Smooth muscle cell (in vitro differentiated cells): ENCODE results near the gene OIT3. TPM values are rescaled to one million over a fixed set of nuclear protein-coding genes. Genes with fewer than 3 reads are reported as not detected.

ENCODE experiments used
- DNase-seq: peaks from one replicate; lab custom pipeline; 2025; ENCODE audit not compliant: unreplicated experiment; lab: John Stamatoyannopoulos, UW
- H2AFZ ChIP-seq: fragments of 200-600 bp; sonication (generic); 2 replicates; pipeline ENCODE4 v1.6.0; 2016; ENCODE audit warnings: antibody characterized with exemption, low read depth, mild to moderate bottlenecking
- H3F3A ChIP-seq: fragments of 200-600 bp; sonication (generic); 2 replicates; pipeline ENCODE4 v1.6.0; 2017; ENCODE audit warnings: antibody characterized with exemption, low read depth
- H3K27ac ChIP-seq: fragments of 200-600 bp; sonication (generic); 2 replicates; pipeline ENCODE4 v1.5.1; 2016; ENCODE audit warnings: low read depth, mild to moderate bottlenecking
- H3K27me3 ChIP-seq: fragments of 200-600 bp; sonication (generic); 2 replicates; pipeline ENCODE4 v1.6.1; 2016; ENCODE audit warnings: low read depth, mild to moderate bottlenecking
- H3K36me3 ChIP-seq: fragments of 200-600 bp; sonication (generic); 2 replicates; pipeline ENCODE4 v1.5.1; 2016; ENCODE audit warnings: low read depth
- H3K4me1 ChIP-seq: fragments of 200-600 bp; sonication (generic); 2 replicates; pipeline ENCODE4 v1.5.1; 2016; ENCODE audit warnings: low read depth
- H3K4me2 ChIP-seq: fragments of 200-600 bp; sonication (generic); 2 replicates; pipeline ENCODE4 v1.6.0; 2016; ENCODE audit warnings: mild to moderate bottlenecking
- H3K4me3 ChIP-seq: fragments of 200-600 bp; sonication (generic); 2 replicates; pipeline ENCODE4 v1.5.1; 2016; ENCODE audit warnings: mild to moderate bottlenecking
- H3K79me2 ChIP-seq: fragments of 200-600 bp; sonication (generic); 2 replicates; pipeline ENCODE4 v1.6.0; 2016; ENCODE audit warnings: low read depth, mild to moderate bottlenecking
- H3K9ac ChIP-seq: fragments of 200-600 bp; sonication (generic); 2 replicates; pipeline ENCODE4 v1.6.0; 2016; ENCODE audit warnings: low read depth
- H3K9me3 ChIP-seq: fragments of 200-600 bp; sonication (generic); replicated peaks from 2 replicates; pipeline ENCODE4 v1.5.1; 2016; ENCODE audit warnings: low read depth
- H4K20me1 ChIP-seq: fragments of 200-600 bp; sonication (generic); 2 replicates; pipeline ENCODE4 v1.6.0; 2016; ENCODE audit warnings: low read depth
- WGBS: methylation state at CpG from one replicate; pipeline ENCODE4 v1.1.7; 2016; ENCODE audit warnings: low lambda C conversion rate; 5-methylcytosine and 5-hydroxymethylcytosine counted together
- polyA plus RNA-seq: library from polyadenylated mRNA; unstranded; fragments of >200 nt; fragmentation: Nextera tagmentation; extraction: Ambion mirVana; gene quantifications from 2 replicates; pipeline ENCODE4 v1.2.1, GENCODE V29; 2016
- total RNA-seq: library from RNA; depleted of rRNA; stranded (reverse); fragments of >200 nt; gene quantifications from 2 replicates; pipeline ENCODE4 v1.2.3, GENCODE V29; 2014
- TF ChIP-seq, protein P1 (sequence below): fragments of 200-600 bp; sonication (generic); IDR thresholded peaks from 2 replicates; pipeline ENCODE4 v1.5.1; 2017; ENCODE audit warnings: borderline replicate concordance, mild to moderate bottlenecking, antibody characterized with exemption; ENCODE audit not compliant: insufficient read depth, poor library complexity, severe bottlenecking

OIT3 gene
- total and polyA plus RNA-seq, 2 experiments from 2014 or later, result 0.08 TPM; not detected in 1

DNA sequence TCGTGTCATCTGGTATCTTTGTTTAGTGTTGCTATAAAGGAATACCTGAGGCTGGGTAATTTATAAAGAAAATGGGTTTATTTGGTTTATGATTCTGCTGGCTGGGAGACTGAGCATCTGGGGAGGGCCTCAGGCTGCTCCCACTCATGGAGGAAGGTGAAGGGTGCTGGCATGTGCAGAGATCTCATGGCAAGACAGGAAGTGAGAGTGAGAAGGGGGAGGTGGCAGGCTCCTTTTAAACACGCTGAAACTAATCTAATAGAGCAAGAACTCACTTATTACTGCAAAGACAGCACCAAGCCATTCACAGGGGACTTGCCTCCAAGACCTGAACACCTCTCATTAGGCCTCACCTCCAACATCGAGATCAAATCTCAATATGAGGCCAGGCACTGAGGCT, 11.3 kb downstream of the OIT3 start:
- no peaks in the 10 kb centered on the region for H3F3A ChIP-seq
- H3K9me3 ChIP-seq, result no peaks in the 10 kb centered on the region
- no peak overlapping the region for H3K4me2 ChIP-seq
- no peak for DNase-seq
- H3K79me2 ChIP-seq, result no peaks in the 10 kb centered on the region
- H3K36me3 ChIP-seq, result no peaks in the 10 kb centered on the region
- H3K27me3 ChIP-seq, result no peaks in the 10 kb centered on the region
- H3K4me3 ChIP-seq, result no peak overlapping the region
- no peaks in the 10 kb centered on the region for H4K20me1 ChIP-seq
- no peak overlapping the region for H2AFZ ChIP-seq
- no peak overlapping the region for H3K9ac ChIP-seq
- no peaks in the 10 kb centered on the region for H3K4me1 ChIP-seq
- H3K27ac ChIP-seq, result no peak overlapping the region
- WGBS, result 87% methylated on average over 3 of the region's 3 CpGs
- TF ChIP-seq, protein P1, sequence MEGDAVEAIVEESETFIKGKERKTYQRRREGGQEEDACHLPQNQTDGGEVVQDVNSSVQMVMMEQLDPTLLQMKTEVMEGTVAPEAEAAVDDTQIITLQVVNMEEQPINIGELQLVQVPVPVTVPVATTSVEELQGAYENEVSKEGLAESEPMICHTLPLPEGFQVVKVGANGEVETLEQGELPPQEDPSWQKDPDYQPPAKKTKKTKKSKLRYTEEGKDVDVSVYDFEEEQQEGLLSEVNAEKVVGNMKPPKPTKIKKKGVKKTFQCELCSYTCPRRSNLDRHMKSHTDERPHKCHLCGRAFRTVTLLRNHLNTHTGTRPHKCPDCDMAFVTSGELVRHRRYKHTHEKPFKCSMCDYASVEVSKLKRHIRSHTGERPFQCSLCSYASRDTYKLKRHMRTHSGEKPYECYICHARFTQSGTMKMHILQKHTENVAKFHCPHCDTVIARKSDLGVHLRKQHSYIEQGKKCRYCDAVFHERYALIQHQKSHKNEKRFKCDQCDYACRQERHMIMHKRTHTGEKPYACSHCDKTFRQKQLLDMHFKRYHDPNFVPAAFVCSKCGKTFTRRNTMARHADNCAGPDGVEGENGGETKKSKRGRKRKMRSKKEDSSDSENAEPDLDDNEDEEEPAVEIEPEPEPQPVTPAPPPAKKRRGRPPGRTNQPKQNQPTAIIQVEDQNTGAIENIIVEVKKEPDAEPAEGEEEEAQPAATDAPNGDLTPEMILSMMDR, result no peak

DNA sequence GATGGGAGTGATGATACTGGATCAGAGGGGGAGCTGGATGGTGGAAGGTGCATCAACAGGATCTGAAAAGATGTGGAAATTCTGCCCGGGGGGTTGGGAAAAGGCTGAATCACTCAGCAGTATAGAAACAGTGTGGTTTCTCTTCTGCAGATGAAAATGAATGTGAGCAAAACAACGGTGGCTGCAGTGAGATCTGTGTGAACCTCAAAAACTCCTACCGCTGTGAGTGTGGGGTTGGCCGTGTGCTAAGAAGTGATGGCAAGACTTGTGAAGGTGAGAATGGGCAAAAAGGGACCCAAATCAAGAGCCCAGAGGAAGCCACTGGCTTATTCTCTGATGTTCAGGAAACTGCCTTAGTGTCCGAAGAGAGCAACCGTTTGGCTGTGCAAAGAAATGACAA, 12.9 kb downstream of the OIT3 start:
- Histone ChIP-seq H4K20me1 (no peaks in the 10 kb centered on the region), H3K9ac (no peak overlapping the region), H3K4me3 (no peak overlapping the region), H3K9me3 (no peaks in the 10 kb centered on the region), H3K27me3 (no peaks in the 10 kb centered on the region), H2AFZ (no peak overlapping the region), H3F3A (no peaks in the 10 kb centered on the region), H3K79me2 (no peaks in the 10 kb centered on the region), H3K36me3 (no peaks in the 10 kb centered on the region), H3K27ac (no peak overlapping the region), H3K4me1 (no peaks in the 10 kb centered on the region), H3K4me2 (no peak overlapping the region)
- no peak for DNase-seq
- 94% methylated on average over 6 of the region's 6 CpGs for WGBS
- TF ChIP-seq, protein P1, result no peak

- TF ChIP-seq, protein P1, result no peak
- no peak overlapping the region for H3K27ac ChIP-seq
- H3K27me3 ChIP-seq, result no peaks in the 10 kb centered on the region
- no peaks in the 10 kb centered on the region for H3K79me2 ChIP-seq
- no peaks in the 10 kb centered on the region for H3K4me1 ChIP-seq
- DNase-seq, result no peak
- no peak overlapping the region for H3K9ac ChIP-seq
- H3K36me3 ChIP-seq, result no peaks in the 10 kb centered on the region
- no peak overlapping the region for H3K4me2 ChIP-seq
- H3K9me3 ChIP-seq, result no peaks in the 10 kb centered on the region
- no peak overlapping the region for H2AFZ ChIP-seq
- H4K20me1 ChIP-seq, result no peaks in the 10 kb centered on the region
- H3K4me3 ChIP-seq, result no peak overlapping the region
- H3F3A ChIP-seq, result no peaks in the 10 kb centered on the region
Observed at GRCh38 chr10:72910705-72911104, 17.2 kb downstream of the OIT3 start.

DNA sequence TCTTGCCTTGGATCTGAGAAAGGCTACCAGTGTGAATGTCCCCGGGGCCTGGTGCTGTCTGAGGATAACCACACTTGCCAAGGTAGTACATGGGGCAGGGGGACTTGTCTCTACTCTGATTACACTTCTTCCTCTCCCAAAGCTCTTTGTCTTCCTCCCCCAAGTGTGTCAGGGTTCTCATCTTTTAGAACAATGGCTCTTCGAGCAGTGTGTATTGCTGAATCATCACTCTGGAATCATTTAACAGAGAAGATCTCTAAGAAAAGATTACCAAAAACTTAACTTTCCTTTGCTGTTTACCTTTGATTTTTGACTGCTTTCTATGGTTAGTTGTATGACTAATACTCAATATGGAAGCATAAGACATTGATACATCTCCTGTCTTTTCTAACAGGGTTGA, 18.2 kb downstream of the OIT3 start:
- H4K20me1 ChIP-seq, result no peaks in the 10 kb centered on the region
- H3K4me1 ChIP-seq, result no peaks in the 10 kb centered on the region
- TF ChIP-seq, protein P1, result no peak
- no peaks in the 10 kb centered on the region for H3K9me3 ChIP-seq
- 92% methylated on average over 2 of the region's 2 CpGs for WGBS
- H3K9ac ChIP-seq, result no peak overlapping the region
- no peaks in the 10 kb centered on the region for H3F3A ChIP-seq
- no peak overlapping the region for H3K4me3 ChIP-seq
- H3K27ac ChIP-seq, result no peak overlapping the region
- DNase-seq, result no peak
- H3K79me2 ChIP-seq, result no peaks in the 10 kb centered on the region
- no peak overlapping the region for H2AFZ ChIP-seq
- H3K27me3 ChIP-seq, result no peaks in the 10 kb centered on the region
- no peaks in the 10 kb centered on the region for H3K36me3 ChIP-seq
- no peak overlapping the region for H3K4me2 ChIP-seq
